GM18507 (cell line): ENCODE measurements around the gene RSRC2.

Experiments used
- DNase-seq: peaks from one replicate; pipeline ENCODE4 v3.0.0; 2011; ENCODE audit warnings: low read depth; ENCODE audit not compliant: insufficient read length; ENCODE audit errors: extremely low spot score
- FAIRE-seq: peaks from 2 replicates; lab custom pipeline; 2011; peaks lifted over from hg19 to GRCh38; lab: Jason Lieb, UNC

The RSRC2 gene

GRCh38 chr12:122458105-122459035 lies 68.4 kb downstream of the RSRC2 start:
- no peak for FAIRE-seq
- DNase-seq: no peak

DNA sequence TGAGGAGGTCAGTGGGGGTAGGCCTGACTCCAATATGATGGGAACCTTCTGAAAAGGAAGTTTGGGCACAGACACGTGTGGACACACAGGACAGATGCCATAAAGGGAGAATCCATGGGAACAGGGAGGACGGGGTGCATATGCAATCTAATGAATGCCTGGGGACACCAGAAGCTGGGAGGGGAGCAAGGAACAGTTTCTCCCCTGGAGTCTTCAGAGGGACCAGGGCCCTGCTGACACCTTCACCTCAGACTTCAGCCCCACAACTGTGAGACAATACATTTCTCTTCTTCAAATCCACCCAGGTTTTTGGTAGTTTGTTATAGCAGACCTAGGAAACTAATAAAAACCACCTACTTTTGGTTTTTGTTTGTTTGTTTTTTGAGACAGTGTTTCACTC lies 69.1 kb downstream of the RSRC2 start:
- FAIRE-seq (no peak), DNase-seq (no peak)

DNA sequence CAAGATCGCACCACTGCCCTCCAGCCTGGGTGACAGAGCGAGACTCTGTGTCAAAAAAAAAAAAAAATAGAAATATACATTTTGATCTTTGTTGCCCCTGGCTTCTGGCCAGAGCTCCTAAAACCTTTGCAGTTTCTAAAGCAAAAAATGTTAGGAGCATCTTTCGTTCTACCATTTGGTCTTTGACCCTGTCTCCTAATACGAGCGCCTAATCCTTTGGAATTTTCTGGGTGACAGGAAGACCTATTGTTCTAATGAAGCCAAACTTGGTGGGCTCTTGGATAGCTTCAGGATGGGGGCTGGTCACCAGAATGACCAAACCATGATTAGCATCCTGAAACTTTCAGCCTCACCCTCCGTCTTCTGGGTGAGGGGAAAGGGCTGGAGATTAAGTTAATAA lies 72.0 kb downstream of the RSRC2 start:
- FAIRE-seq: no peak

DNA sequence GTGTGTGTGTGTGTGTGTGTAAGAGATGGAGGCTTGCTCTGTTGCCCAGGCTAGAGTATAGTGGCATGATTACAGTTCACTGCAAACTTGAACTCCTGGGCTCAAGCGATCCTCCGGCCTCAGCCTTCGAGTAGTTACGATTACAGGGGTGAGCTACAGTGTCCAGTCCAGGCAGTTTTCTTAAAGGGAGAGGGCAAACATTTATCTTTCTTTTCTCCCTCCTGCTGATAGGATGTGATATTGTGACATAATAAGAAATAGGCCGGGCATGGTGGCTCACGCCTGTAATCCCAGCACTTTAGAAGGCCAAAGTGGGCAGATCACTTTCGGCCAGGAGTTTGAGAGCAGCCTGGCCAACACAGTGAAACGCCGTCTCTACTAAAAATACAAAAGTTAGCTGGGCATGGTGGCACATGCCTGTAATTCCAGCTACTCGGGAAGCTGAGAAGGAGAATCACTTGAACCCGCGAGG lies 72.5 kb downstream of the RSRC2 start:
- DNase-seq (no peak), FAIRE-seq (no peak)

More for the DNA sequence above, 72.0 kb downstream of the RSRC2 start:
- DNase-seq: no peak
